MM.1S (cell line): Measurements from ENCODE around the gene HMGN1.

ENCODE experiments used
- DNase-seq: peaks from one replicate; pipeline ENCODE4 v3.0.0-alpha.2; 2015
- H2AFZ ChIP-seq: fragments of 300-600 bp; sonication (generic); 2 replicates; pipeline ENCODE4 v1.6.0; 2016; ENCODE audit warnings: antibody characterized with exemption, low read length
- H3F3A ChIP-seq: fragments of 300-600 bp; sonication (generic); 2 replicates; pipeline ENCODE4 v1.6.1; 2016; ENCODE audit warnings: mild to moderate bottlenecking, antibody characterized with exemption, low read length, moderate library complexity, mixed read lengths; ENCODE audit not compliant: insufficient read depth
- H3K27ac ChIP-seq: fragments of 300-600 bp; sonication (generic); 2 replicates; pipeline ENCODE4 v1.5.1; 2016; ENCODE audit warnings: mild to moderate bottlenecking, low read length
- H3K27me3 ChIP-seq: fragments of 300-600 bp; sonication (generic); replicated peaks from 2 replicates; pipeline ENCODE4 v1.6.0; 2016; ENCODE audit warnings: low read length; ENCODE audit not compliant: insufficient read depth
- H3K36me3 ChIP-seq: fragments of 300-600 bp; sonication (generic); replicated peaks from 2 replicates; pipeline ENCODE4 v1.6.1; 2016; ENCODE audit warnings: mild to moderate bottlenecking, low read length, mixed read lengths; ENCODE audit not compliant: insufficient read depth
- H3K4me1 ChIP-seq: fragments of 300-600 bp; sonication (generic); 2 replicates; pipeline ENCODE4 v1.6.1; 2016; ENCODE audit warnings: low read length, mixed read lengths
- H3K4me2 ChIP-seq: fragments of 300-600 bp; sonication (generic); 2 replicates; pipeline ENCODE4 v1.6.0; 2016; ENCODE audit warnings: low read depth, low read length
- H3K4me3 ChIP-seq: fragments of 300-600 bp; sonication (generic); 2 replicates; pipeline ENCODE4 v1.5.1; 2016; ENCODE audit warnings: low read length, mixed read lengths
- H3K79me2 ChIP-seq: fragments of 300-600 bp; sonication (generic); 2 replicates; pipeline ENCODE4 v1.6.1; 2016; ENCODE audit warnings: mixed run types, low read length, mixed read lengths
- H3K9ac ChIP-seq: fragments of 300-600 bp; sonication (generic); 2 replicates; pipeline ENCODE4 v1.6.1; 2016; ENCODE audit warnings: low read length, mixed read lengths
- H3K9me2 ChIP-seq: fragments of 300-600 bp; sonication (generic); replicated peaks from 2 replicates; pipeline ENCODE4 v1.6.1; 2016; ENCODE audit warnings: mild to moderate bottlenecking, low read length, mixed read lengths; ENCODE audit not compliant: insufficient read depth
- H3K9me3 ChIP-seq: fragments of 300-600 bp; sonication (generic); replicated peaks from 2 replicates; pipeline ENCODE4 v1.6.1; 2016; ENCODE audit warnings: mild to moderate bottlenecking, low read length, mixed read lengths; ENCODE audit not compliant: insufficient read depth
- H4K20me1 ChIP-seq: fragments of 300-600 bp; sonication (generic); 2 replicates; pipeline ENCODE4 v1.6.1; 2016; ENCODE audit warnings: mild to moderate bottlenecking, low read length, moderate library complexity, mixed read lengths; ENCODE audit not compliant: insufficient read depth
- CTCF ChIP-seq: fragments of 300-600 bp; sonication (generic); IDR thresholded peaks from 2 replicates; pipeline ENCODE4 v1.5.1; 2016; ENCODE audit warnings: antibody characterized with exemption, low read length, mixed read lengths
- EZH2 ChIP-seq: fragments of 300-600 bp; sonication (generic); optimal IDR thresholded peaks from 2 replicates; pipeline ENCODE3; 2017; ENCODE audit warnings: low read depth, mild to moderate bottlenecking, antibody characterized with exemption, low read length, mixed read lengths
- EZH2phosphoT487 ChIP-seq: fragments of 300-600 bp; sonication (generic); IDR thresholded peaks from 2 replicates; pipeline ENCODE4 v1.6.1; 2018; ENCODE audit warnings: antibody characterized with exemption, low read length

The HMGN1 gene

DNA sequence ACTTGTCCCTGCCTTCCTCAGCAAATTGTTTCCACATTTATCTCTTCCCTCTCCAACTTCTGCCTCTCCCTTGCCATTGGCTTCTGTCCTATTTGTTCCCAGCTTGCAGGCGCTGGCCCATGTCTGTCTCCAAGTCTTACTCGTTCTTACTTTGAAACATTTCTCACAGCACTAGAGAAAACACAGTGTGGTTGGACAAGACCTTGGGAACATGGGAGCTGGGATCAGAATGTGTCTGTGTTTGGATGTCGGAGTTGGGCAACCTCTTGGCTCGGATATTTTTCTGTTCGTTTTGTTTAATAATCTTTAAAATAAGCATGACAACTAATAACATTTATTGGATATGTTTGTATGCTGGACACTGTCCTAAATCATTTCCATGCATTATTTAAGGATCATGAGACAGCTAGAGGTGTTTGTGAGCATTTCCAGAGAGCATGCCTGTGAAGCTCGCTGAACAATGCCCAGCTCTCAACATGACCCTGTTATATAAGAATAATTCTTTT is 29.6 kb downstream of the HMGN1 start:
- Histone ChIP-seq H3K4me3 (no peak overlapping the region), H3K79me2 (0 out of 2 replicates have a peak, but pooled peaks cover under 1% of the 10 kb centered on the region), H3K4me1 (peaks cover 11% of the 10 kb centered on the region), H3K27me3 (no peaks in the 10 kb centered on the region), H3K27ac (no peak overlapping the region), H3K9me2 (no peaks in the 10 kb centered on the region), H3K36me3 (no peaks in the 10 kb centered on the region), H2AFZ (no peak overlapping the region), H4K20me1 (no peaks in the 10 kb centered on the region), H3F3A (peaks cover 10% of the 10 kb centered on the region; the same call in 1 of the 2 replicates), H3K4me2 (no peak overlapping the region), H3K9ac (no peak overlapping the region), H3K9me3 (no peaks in the 10 kb centered on the region)
- no peak for DNase-seq
- TF ChIP-seq CTCF (no peak), EZH2phosphoT487 (no peak), EZH2 (no peak)

DNA sequence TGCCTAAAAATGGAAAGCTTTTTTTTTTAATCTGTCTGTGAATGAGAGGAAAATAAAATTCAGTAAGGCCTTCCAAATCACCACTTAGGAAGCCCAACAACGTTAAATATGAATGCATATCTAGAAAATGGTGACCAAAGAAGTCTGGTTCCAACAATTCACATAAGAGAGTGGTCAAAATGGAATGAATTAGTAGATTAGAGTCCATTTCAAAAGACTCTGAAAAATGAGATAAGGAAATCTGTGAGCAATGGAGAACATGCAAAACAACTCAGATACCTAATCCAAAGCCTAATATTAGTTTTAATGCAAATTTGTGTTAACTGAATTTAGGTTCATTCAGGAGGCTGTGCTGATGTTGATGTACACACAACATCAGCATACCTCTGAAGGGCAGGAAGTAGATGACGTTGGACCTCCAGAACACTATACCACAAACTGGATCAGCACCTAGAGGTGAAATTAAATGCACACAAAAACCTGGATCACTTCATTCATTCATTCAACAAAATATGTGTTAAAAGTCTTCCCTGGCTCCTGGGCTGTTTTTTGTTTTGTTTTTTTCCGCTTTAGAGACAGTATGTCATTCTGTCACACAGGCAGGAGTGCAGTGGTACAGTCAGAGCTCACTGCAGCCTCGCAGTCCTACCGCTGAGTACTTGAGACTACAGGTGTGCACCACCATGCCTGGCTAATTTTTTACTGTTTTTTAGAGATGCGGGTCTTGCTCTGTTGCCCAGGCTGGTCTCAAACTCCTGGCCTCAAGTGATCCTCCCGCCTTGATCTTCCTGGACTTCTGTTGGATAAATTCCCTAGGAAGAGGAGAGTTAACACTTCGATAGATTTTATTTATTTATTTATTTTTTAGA is 30.6 kb downstream of the HMGN1 start:
- Histone ChIP-seq H3K4me1 (peaks cover 12% of the 10 kb centered on the region), H3K4me2 (no peak overlapping the region), H3K79me2 (0 out of 2 replicates have a peak, but pooled peaks cover 5% of the 10 kb centered on the region), H3K36me3 (no peaks in the 10 kb centered on the region), H3K27me3 (no peaks in the 10 kb centered on the region), H3K4me3 (no peak overlapping the region), H3K9me2 (no peaks in the 10 kb centered on the region), H3K27ac (no peak overlapping the region), H3F3A (peaks cover 14% of the 10 kb centered on the region; the same call in 1 of the 2 replicates), H3K9me3 (no peaks in the 10 kb centered on the region), H2AFZ (no peak overlapping the region), H3K9ac (no peak overlapping the region), H4K20me1 (no peaks in the 10 kb centered on the region)
- no peak for DNase-seq
- TF ChIP-seq CTCF (no peak), EZH2 (no peak), EZH2phosphoT487 (no peak)

GRCh38 chr21:39317134-39318090 is 31.5 kb downstream of the HMGN1 start:
- no peak overlapping the region for H3K4me2 ChIP-seq
- H3K9me3 ChIP-seq: no peaks in the 10 kb centered on the region
- H3F3A ChIP-seq: peaks cover 14% of the 10 kb centered on the region; the same call in 1 of the 2 replicates
- H3K27me3 ChIP-seq: no peaks in the 10 kb centered on the region
- H3K9me2 ChIP-seq: no peaks in the 10 kb centered on the region
- no peak overlapping the region for H3K27ac ChIP-seq
- no peak overlapping the region for H3K4me3 ChIP-seq
- no peaks in the 10 kb centered on the region for H4K20me1 ChIP-seq
- 0 out of 2 replicates have a peak, but pooled peaks cover 8% of the 10 kb centered on the region for H3K79me2 ChIP-seq
- H3K4me1 ChIP-seq: peaks cover 12% of the 10 kb centered on the region
- H2AFZ ChIP-seq: no peak overlapping the region
- TF ChIP-seq CTCF (no peak), EZH2 (no peak), EZH2phosphoT487 (no peak)
- no peak for DNase-seq
- H3K36me3 ChIP-seq: no peaks in the 10 kb centered on the region
- no peak overlapping the region for H3K9ac ChIP-seq
